K562 (cell line): Measurements from ENCODE around the gene PSMC3IP. TPM values are rescaled to one million over a fixed set of nuclear protein-coding genes. Genes with fewer than 3 reads are reported as not detected.

ENCODE experiments used
- CBX1 ChIP-seq: sonication (generic); IDR thresholded peaks from 2 replicates; pipeline ENCODE4 v1.6.1; 2016; ENCODE audit warnings: antibody characterized with exemption, low read depth, mild to moderate bottlenecking
- CHD2 ChIP-seq: IDR thresholded peaks from 2 replicates; pipeline ENCODE4 v1.6.1; 2011; ENCODE audit warnings: low read depth, low read length
- CREB3 ChIP-seq: fragments of 450-650 bp; conservative IDR thresholded peaks from 2 replicates; pipeline ENCODE4 v1.6.1; 2016; ENCODE audit warnings: missing genetic modification characterization, low read depth, mild to moderate bottlenecking, missing compliant biosample characterization, moderate library complexity
- CTBP1 ChIP-seq: fragments of 450-650 bp; IDR thresholded peaks from 2 replicates; pipeline ENCODE4 v1.6.1; 2016; ENCODE audit warnings: borderline replicate concordance
- FOXP4 ChIP-seq: sonication (generic); formaldehyde crosslinking; IDR thresholded peaks from 2 replicates; pipeline ENCODE4 v1.8.0; 2022; ENCODE audit warnings: mild to moderate bottlenecking, missing genetic modification reagents, borderline replicate concordance
- HINFP ChIP-seq: fragments of 450-650 bp; conservative IDR thresholded peaks from 2 replicates; pipeline ENCODE4 v1.6.1; 2016; ENCODE audit warnings: missing genetic modification characterization, low read depth, mild to moderate bottlenecking, control low read depth, missing compliant biosample characterization
- JUN ChIP-seq, 2 experiments: sonication (generic) in 1 of 2; formaldehyde crosslinking in 1 of 2; IDR thresholded peaks; 2 replicates each; pipeline versions ENCODE4 v1.6.1 to v1.8.0; 2012 to 2022; ENCODE audit warnings: borderline replicate concordance in 2 of 2, mild to moderate bottlenecking in 2 of 2, improper control_type of control experiment in 1 of 2, low read depth in 1 of 2, low read length in 1 of 2, missing genetic modification reagents in 1 of 2
- NFIC ChIP-seq: fragments of 450-650 bp; IDR thresholded peaks from 2 replicates; pipeline ENCODE4 v1.6.1; 2017; ENCODE audit warnings: mild to moderate bottlenecking, inconsistent platforms
- PCBP1 ChIP-seq: fragments of 200-400 bp; formaldehyde crosslinking; IDR thresholded peaks from 2 replicates; pipeline ENCODE4 v1.6.1; 2018; ENCODE audit warnings: mild to moderate bottlenecking, low read depth, low read length; ENCODE audit not compliant: poor library complexity, severe bottlenecking
- PHF8 ChIP-seq: fragments of 200-600 bp; sonication (generic); IDR thresholded peaks from 2 replicates; pipeline ENCODE4 v1.6.1; 2012; ENCODE audit warnings: mixed run types, mild to moderate bottlenecking, inconsistent platforms, low read length, moderate library complexity, borderline replicate concordance
- SETDB1 ChIP-seq: IDR thresholded peaks from one replicate; pipeline ENCODE4 v1.6.1; 2012; ENCODE audit warnings: low read length, control low read depth, inconsistent platforms
- SREBF2 ChIP-seq: sonication (generic); formaldehyde crosslinking; IDR thresholded peaks from 2 replicates; pipeline ENCODE4 v1.4.0; 2020; ENCODE audit warnings: mild to moderate bottlenecking, missing genetic modification reagents
- SRF ChIP-seq, 2 experiments: fragments of 250-450, 450-650 bp in 1 of 2; sonication (Bioruptor Pico) in 1 of 2; sonication (generic) in 1 of 2; formaldehyde crosslinking; IDR thresholded peaks; 2 replicates each; pipeline versions ENCODE4 v1.5.0 to v1.5.1; 2020 to 2022; ENCODE audit warnings: mild to moderate bottlenecking in 1 of 2, missing genetic modification reagents in 1 of 2
- TAF1 ChIP-seq: IDR thresholded peaks from 2 replicates; pipeline ENCODE4 v1.6.1; 2011; ENCODE audit warnings: mild to moderate bottlenecking, low read length, moderate library complexity; ENCODE audit not compliant: insufficient read depth, control insufficient read depth, severe bottlenecking; ENCODE audit errors: extremely low read depth
- TBL1XR1 ChIP-seq, 2 experiments: IDR thresholded peaks; 2 replicates each; pipeline ENCODE4 v1.6.1; 2012; ENCODE audit warnings: improper control_type of control experiment in 2 of 2, low read length in 2 of 2, mild to moderate bottlenecking in 1 of 2
- TCF7 ChIP-seq: sonication (generic); IDR thresholded peaks from 2 replicates; pipeline ENCODE4 v1.6.1; 2016; ENCODE audit warnings: antibody characterized with exemption, borderline replicate concordance
- ZFP36 ChIP-seq: fragments of 150-350 bp; IDR thresholded peaks from 2 replicates; pipeline ENCODE4 v1.6.1; 2018; ENCODE audit warnings: low read length, low read depth; ENCODE audit not compliant: partially characterized antibody
- ZFX ChIP-seq: sonication (generic); formaldehyde crosslinking; IDR thresholded peaks from 2 replicates; pipeline ENCODE4 v1.8.0; 2022; ENCODE audit warnings: mild to moderate bottlenecking, missing genetic modification reagents, moderate library complexity
- ZNF551 ChIP-seq: fragments of 250-450 bp; sonication (Bioruptor Pico); IDR thresholded peaks from 2 replicates; pipeline ENCODE4 v1.5.0; 2021; ENCODE audit warnings: mild to moderate bottlenecking, moderate library complexity
- ZNF639 ChIP-seq, 2 experiments: fragments of 200-800 bp in 1 of 2; sonication (Bioruptor generic) in 1 of 2; sonication (generic) in 1 of 2; formaldehyde crosslinking in 1 of 2; IDR thresholded peaks in 1 of 2; conservative IDR thresholded peaks in 1 of 2; 2 replicates each; pipeline versions ENCODE4 v1.5.0 to v1.6.1; 2016 to 2020; ENCODE audit warnings: missing compliant biosample characterization in 1 of 2, missing genetic modification characterization in 1 of 2, missing genetic modification reagents in 1 of 2
- polyA plus RNA-seq, 8 experiments: library from polyadenylated mRNA; depleted of rRNA in 4 of 8; stranded (reverse) in 5 of 8; unstranded in 3 of 8; fragments of >200 nt; fragmentation: Nextera tagmentation in 2 of 8; fragmentation: Illumina TruSeq in 1 of 8; extraction: Ambion mirVana in 2 of 8; extraction: Trizol in 1 of 8; gene quantifications; 2 replicates each; pipeline versions ENCODE4 v1.2.1 to v1.2.3, GENCODE V29; 2011 to 2014; ENCODE audit warnings: inconsistent platforms in 1 of 8, missing spikeins in 1 of 8
- total RNA-seq, 7 experiments: library from RNA; depleted of rRNA in 6 of 7; stranded (reverse); fragments of >200 nt in 6 of 7; fragmentation: Illumina TruSeq in 2 of 7; extraction: Trizol in 2 of 7; gene quantifications; 2 replicates each; pipeline versions ENCODE4 v1.2.1 to v1.2.3, GENCODE V29; 2011 to 2021; ENCODE audit warnings: low replicate concordance in 1 of 7

PSMC3IP gene
- total and polyA plus RNA-seq, 9 of the 15 experiments (the other 6 are each of a cell fraction or from before 2014, with no cell fraction given), result 13.8 to 65.6 (median 32.8) TPM

- TF ChIP-seq CBX1, result 0 out of 2 replicates have a peak, but pooled peaks have one; percentile 62
- no peak for TF ChIP-seq ZNF551 (CRISPR knock-in tag)
- peak; percentile 43; the same call in 1 of the 2 replicates for TF ChIP-seq CHD2
- TF ChIP-seq CTBP1, result peak; percentile 32; the same call in 1 of the 2 replicates
- no peak for TF ChIP-seq SRF (CRISPR knock-in tag; IDR thresholded peaks at IDR 0.05)
- no peak for TF ChIP-seq ZFP36
- no peak for TF ChIP-seq CREB3 (tag)
- 0 out of 4 replicates have a peak, but pooled peaks of 1 of the 2 experiments have one; percentile 9 for TF ChIP-seq TBL1XR1 (IDR thresholded peaks at IDR 0.05; ENCODE audit: low read length in 2 of 2)
- no peak; the same call in 1 of the 2 replicates for TF ChIP-seq SREBF2
- peak; percentile 99 for TF ChIP-seq NFIC
- TF ChIP-seq SETDB1, result no peak
- TF ChIP-seq ZFX, result peak; percentile 85
- TF ChIP-seq PHF8, result peak; percentile 67; the same call in 1 of the 2 replicates
- peak; percentile 70 for TF ChIP-seq TAF1
- TF ChIP-seq FOXP4 (CRISPR knock-in tag), result no peak
- no peak for TF ChIP-seq TCF7
- peak; percentile 20 for TF ChIP-seq PCBP1
- TF ChIP-seq ZNF639 (CRISPR knock-in tag; conservative IDR thresholded peaks at IDR 0.05 in 1 of 2, IDR thresholded peaks at IDR 0.05 in 1 of 2), result peak in 1 of 2 experiments; percentile 55; a peak in 1 of 4 replicates
- no peak for TF ChIP-seq HINFP
- 0 out of 2 replicates have a peak, but pooled peaks have one; percentile 5 for TF ChIP-seq JUN (IDR thresholded peaks at IDR 0.05; ENCODE audit: borderline replicate concordance, low read depth, low read length)
- TF ChIP-seq JUN (CRISPR knock-in tag; IDR thresholded peaks at IDR 0.05; ENCODE audit: borderline replicate concordance), result no peak
Measured at GRCh38 chr17:42566883-42567573, 10.5 kb downstream of the PSMC3IP start, which contains the start of gene MLX (continued).
